ENCODE results near the gene TBC1D12. TPM values are rescaled to one million over a fixed set of nuclear protein-coding genes. Genes with fewer than 3 reads are reported as not detected.
"Not testable (repeated sequence)": the region's sequence is repeated elsewhere in the genome, so short reads cannot be mapped to it uniquely, and the experiment has no call there.

Gene TBC1D12
- total RNA-seq, 4 donors from 2014 or later: 17.5 to 28.2 (median 18.7) TPM

- Histone ChIP-seq H3K27ac (no peak overlapping the region), H3K27me3 (no peaks in the 10 kb centered on the region), H3K4me1 (no peaks in the 10 kb centered on the region), H3K9me3 (no peaks in the 10 kb centered on the region), H3K36me3 (no peaks in the 10 kb centered on the region), H3K4me3 (replicated peaks in 1 of 3) (no peak overlapping the region)
- intact Hi-C loops (cut with DNase I): no loop called here
- 65 to 68% methylated on average over 2 of the region's 2 CpGs for WGBS, 2 donors
- no peak for DNase-seq
- no peak for TF ChIP-seq POLR2A (IDR thresholded peaks at IDR 0.05)
- TF ChIP-seq CTCF (IDR thresholded peaks at IDR 0.05): no peak
Measured at GRCh38 chr10:94370501-94370900, 31.8 kb upstream of the TBC1D12 start.

- WGBS, 2 donors: 93 to 95% methylated on average over 1 of the region's 1 CpG
- H3K27ac ChIP-seq: no peak overlapping the region
Measured at GRCh38 chr10:94375374-94375773, 27.0 kb upstream of the TBC1D12 start.

GRCh38 chr10:94376865-94377264, 25.5 kb upstream of the TBC1D12 start:
- 89 to 91% methylated on average over 2 of the region's 2 CpGs for WGBS, 2 donors
- Histone ChIP-seq H3K9me3 (no peaks in the 10 kb centered on the region), H3K27me3 (no peaks in the 10 kb centered on the region), H3K36me3 (no peaks in the 10 kb centered on the region), H3K4me1 (no peaks in the 10 kb centered on the region), H3K4me3 (replicated peaks in 1 of 3) (no peak overlapping the region), H3K27ac (no peak overlapping the region)
- no peak for DNase-seq
- intact Hi-C loops (cut with DNase I): no loop called here
- TF ChIP-seq POLR2A (IDR thresholded peaks at IDR 0.05) (no peak), CTCF (IDR thresholded peaks at IDR 0.05) (no peak)

More at GRCh38 chr10:94375374-94375773, 27.0 kb upstream of the TBC1D12 start:
- Histone ChIP-seq H3K36me3 (no peaks in the 10 kb centered on the region), H3K4me1 (no peaks in the 10 kb centered on the region), H3K4me3 (replicated peaks in 1 of 3) (no peak overlapping the region), H3K27me3 (no peaks in the 10 kb centered on the region), H3K9me3 (no peaks in the 10 kb centered on the region)
- intact Hi-C loops (cut with DNase I): no loop called here
- TF ChIP-seq CTCF (IDR thresholded peaks at IDR 0.05) (no peak), POLR2A (IDR thresholded peaks at IDR 0.05) (no peak)
- no peak for DNase-seq

GRCh38 chr10:94383530-94383929, 18.8 kb upstream of the TBC1D12 start:
- DNase-seq: no peak
- 61 to 93% methylated on average over 2 of the region's 2 CpGs for WGBS, 2 donors
- Histone ChIP-seq H3K27me3 (no peaks in the 10 kb centered on the region), H3K36me3 (no peaks in the 10 kb centered on the region), H3K4me1 (no peaks in the 10 kb centered on the region), H3K4me3 (replicated peaks in 1 of 3) (no peak overlapping the region), H3K27ac (no peak overlapping the region), H3K9me3 (no peaks in the 10 kb centered on the region)
- intact Hi-C loops (cut with DNase I): no loop called here
- TF ChIP-seq POLR2A (IDR thresholded peaks at IDR 0.05) (no peak), CTCF (IDR thresholded peaks at IDR 0.05) (no peak)

- H3K36me3 ChIP-seq; H3K4me3 ChIP-seq (replicated peaks in 1 of 3); H3K4me1 ChIP-seq; H3K9me3 ChIP-seq; H3K27me3 ChIP-seq; H3K27ac ChIP-seq; DNase-seq; intact Hi-C loops (cut with DNase I): not testable (repeated sequence)
- WGBS, 2 donors: 91 to 96% methylated on average over 3 of the region's 3 CpGs
Measured at GRCh38 chr10:94385733-94386132, 16.6 kb upstream of the TBC1D12 start.

- H3K9me3 ChIP-seq; H3K4me1 ChIP-seq; intact Hi-C loops (cut with DNase I); H3K27me3 ChIP-seq; DNase-seq; H3K36me3 ChIP-seq; H3K4me3 ChIP-seq (replicated peaks in 1 of 3); H3K27ac ChIP-seq: not testable (repeated sequence)
- WGBS, 2 donors: 94% methylated on average over 9 of the region's 9 CpGs
Measured at GRCh38 chr10:94392117-94392516, 10.2 kb upstream of the TBC1D12 start.
